HG03039 (cell line): Measurements from ENCODE around the gene GLP1R.

Experiments
- ATAC-seq: cut with Tn5 transposase; IDR thresholded peaks from one replicate; pipeline ENCODE4 v1.9.1; 2021; ENCODE audit warnings: mild to moderate bottlenecking, moderate library complexity; ENCODE audit not compliant: unreplicated experiment

GLP1R gene

GRCh38 chr6:39048481-39049399 lies at the start of gene GLP1R:
GLP1R (plus strand) TSS chr6:39048781; CDS start chr6:39048841, 60 bp downstream.
- no peak for ATAC-seq

- no peak for ATAC-seq
These were observed 45.5 kb upstream of the GLP1R start for GRCh38 chr6:39003072-39003471.

- no peak for ATAC-seq
These were observed 45.1 kb upstream of the GLP1R start for GRCh38 chr6:39003492-39003891.

GRCh38 chr6:39004801-39005200 lies 43.8 kb upstream of the GLP1R start:
- ATAC-seq: no peak

- no peak for ATAC-seq
These were observed 42.8 kb upstream of the GLP1R start for GRCh38 chr6:39005774-39006173.

GRCh38 chr6:39007575-39007974 lies 41.0 kb upstream of the GLP1R start:
- ATAC-seq: no peak

- ATAC-seq: no peak
These were observed 39.8 kb upstream of the GLP1R start for GRCh38 chr6:39008737-39009136.

GRCh38 chr6:39009476-39009875 lies 39.1 kb upstream of the GLP1R start:
- ATAC-seq: no peak

GRCh38 chr6:39016839-39017546 lies 31.6 kb upstream of the GLP1R start:
- no peak for ATAC-seq

- no peak for ATAC-seq
These were observed 31.1 kb upstream of the GLP1R start for GRCh38 chr6:39017547-39017880.

- no peak for ATAC-seq
These were observed 30.5 kb upstream of the GLP1R start for GRCh38 chr6:39018103-39018502.

GRCh38 chr6:39020136-39020535 lies 28.4 kb upstream of the GLP1R start:
- no peak for ATAC-seq

- ATAC-seq: no peak
These were observed 27.5 kb upstream of the GLP1R start for GRCh38 chr6:39021041-39021440.

- ATAC-seq: no peak
These were observed 26.8 kb upstream of the GLP1R start for GRCh38 chr6:39021779-39022178.

GRCh38 chr6:39026175-39026574 lies 22.4 kb upstream of the GLP1R start:
- no peak for ATAC-seq

- ATAC-seq: no peak
These were observed 19.2 kb upstream of the GLP1R start for GRCh38 chr6:39029156-39030011.

- no peak for ATAC-seq
These were observed 12.9 kb upstream of the GLP1R start for GRCh38 chr6:39035681-39036080.

- no peak for ATAC-seq
These were observed 11.5 kb upstream of the GLP1R start for GRCh38 chr6:39037082-39037508.

- no peak for ATAC-seq
These were observed 10.9 kb upstream of the GLP1R start for GRCh38 chr6:39037707-39038106.

GRCh38 chr6:39040080-39040673 lies 8.4 kb upstream of the GLP1R start:
- no peak for ATAC-seq

GRCh38 chr6:39041072-39041471 lies 7.5 kb upstream of the GLP1R start:
- no peak for ATAC-seq
